Subcutaneous adipose tissue (tissue), 4 donors: ENCODE results near the gene RPL3. TPM values are rescaled to one million over a fixed set of nuclear protein-coding genes. Genes with fewer than 3 reads are reported as not detected.

Experiments used
- CTCF ChIP-seq: fragments of 450-650 bp; IDR thresholded peaks from one replicate; pipeline ENCODE4 v1.5.1; 2016; ENCODE audit warnings: low read depth, mild to moderate bottlenecking, control low read depth, antibody characterized with exemption, moderate library complexity
- total RNA-seq, 4 donors: library from RNA; depleted of rRNA; stranded (reverse); fragments of >200 nt; gene quantifications; one replicate each; pipeline ENCODE4 v1.1.0, GENCODE V29; 2016

Gene RPL3
- total RNA-seq, 4 donors from 2014 or later = 1,287 to 1,894 (median 1,495) TPM

GRCh38 chr22:39284142-39284980, 35.1 kb downstream of the RPL3 start:
- no peak for TF ChIP-seq CTCF

GRCh38 chr22:39283322-39284141, 35.9 kb downstream of the RPL3 start:
- TF ChIP-seq CTCF = no peak

GRCh38 chr22:39282645-39283321, 36.6 kb downstream of the RPL3 start:
- TF ChIP-seq CTCF = no peak

GRCh38 chr22:39281126-39281525, 38.3 kb downstream of the RPL3 start:
- no peak for TF ChIP-seq CTCF

GRCh38 chr22:39280250-39280649, 39.2 kb downstream of the RPL3 start:
- no peak for TF ChIP-seq CTCF

GRCh38 chr22:39279170-39279850, 40.1 kb downstream of the RPL3 start:
- no peak for TF ChIP-seq CTCF
